Thoracic aorta (tissue), 2 donors: ENCODE measurements around the gene SLC14A1. TPM values are rescaled to one million over a fixed set of nuclear protein-coding genes. Genes with fewer than 3 reads are reported as not detected.

Source experiments
- ATAC-seq: fragments of 150-250 bp; one replicate; pipeline ENCODE4 v1.8.0; 2017; ENCODE audit warnings: low read depth; ENCODE audit not compliant: insufficient number of reproducible peaks, low FRiP score
- DNase-seq: peaks from one replicate; pipeline ENCODE4 v3.0.0-alpha.2; 2020; ENCODE audit warnings: low spot score
- H3K27ac ChIP-seq, 2 donors: fragments of 200-600 bp; sonication (generic); 1 replicate in 1 of 2; 2 replicates in 1 of 2; pipeline ENCODE4 v1.5.1; 2016; ENCODE audit warnings: mild to moderate bottlenecking in 2 of 2, moderate library complexity in 2 of 2
- H3K27me3 ChIP-seq: fragments of 200-600 bp; sonication (generic); replicated peaks from 2 replicates; pipeline ENCODE4 v1.6.0; 2016; ENCODE audit warnings: mild to moderate bottlenecking; ENCODE audit not compliant: insufficient read depth
- H3K36me3 ChIP-seq: fragments of 200-600 bp; sonication (generic); one replicate; pipeline ENCODE4 v1.5.1; 2016
- H3K4me1 ChIP-seq, 2 donors: fragments of 200-600 bp; sonication (generic); 1 replicate in 1 of 2; 2 replicates in 1 of 2; pipeline versions ENCODE4 v1.5.1 to v1.6.0; 2016; ENCODE audit warnings: low read depth in 2 of 2, mild to moderate bottlenecking in 1 of 2; ENCODE audit not compliant: control insufficient read depth in 1 of 2
- H3K4me3 ChIP-seq: fragments of 200-600 bp; sonication (generic); 2 replicates; pipeline ENCODE4 v1.5.1; 2016; ENCODE audit warnings: mild to moderate bottlenecking
- H3K9me3 ChIP-seq: fragments of 200-600 bp; sonication (generic); 2 replicates; pipeline ENCODE4 v1.5.1; 2016
- CTCF ChIP-seq: fragments of 200-600 bp; sonication (generic); IDR thresholded peaks from one replicate; pipeline ENCODE4 v1.5.1; 2019; ENCODE audit warnings: antibody characterized with exemption
- total RNA-seq, 2 donors: library from RNA; depleted of rRNA; stranded (reverse); fragments of >200 nt; gene quantifications; one replicate each; pipeline versions ENCODE4 v1.1.0 to v1.2.3, GENCODE V29; 2016

Gene SLC14A1
- 10 to 100 TPM; 76.3 to 86.2 TPM for total RNA-seq

DNA sequence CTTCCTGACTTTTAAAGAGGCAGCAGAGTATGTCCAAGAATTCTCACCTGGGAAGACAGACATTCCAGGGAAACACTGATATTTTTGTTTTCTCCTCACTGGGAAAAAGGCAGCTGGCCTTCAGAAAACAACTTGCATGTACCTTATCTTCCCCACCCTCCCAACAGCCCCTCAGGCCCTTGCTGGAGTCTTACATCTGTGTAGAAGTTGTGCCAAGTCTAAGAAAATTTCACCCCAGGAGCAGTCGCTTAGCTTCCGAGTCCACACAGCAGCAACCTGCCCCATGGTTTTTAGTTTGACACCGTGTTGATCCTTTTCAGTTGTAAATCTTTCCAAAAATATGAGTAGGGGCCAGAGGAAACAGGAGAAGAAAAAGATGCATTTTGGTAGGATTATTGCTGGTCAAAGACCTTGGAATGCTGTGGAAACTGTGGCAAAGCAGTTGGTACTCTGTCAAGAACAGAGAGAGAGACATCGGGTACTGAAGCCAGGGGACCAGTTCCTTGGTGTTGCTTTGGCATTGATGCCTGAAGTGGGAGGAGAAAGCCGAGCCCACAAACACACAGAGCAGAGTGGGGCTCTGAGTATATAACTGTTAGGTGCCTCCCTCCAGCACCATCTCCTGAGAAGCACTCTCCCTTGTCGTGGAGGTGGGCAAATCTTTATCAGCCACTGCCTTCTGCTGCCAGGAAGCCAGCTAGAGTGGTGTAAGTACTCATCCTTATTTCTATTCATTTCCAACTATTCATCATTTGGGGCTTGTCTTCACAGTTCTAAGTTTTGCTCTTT lies at the start of gene SLC14A1:
TSS of gene SLC14A1 (plus strand) at position 615 of the 789 bp plus-strand sequence. CDS start 6,140 bp downstream, outside the sequence.
- ATAC-seq (no peak), DNase-seq (no peak)
- no peak for TF ChIP-seq CTCF
- Histone ChIP-seq H3K9me3 (no peaks in the 10 kb centered on the region), H3K36me3 (no peaks in the 10 kb centered on the region), H3K4me3 (peak within 1 kb of the TSS; percentile 46), H3K4me1 (peaks cover 0 to 38% of the 10 kb centered on the region in 2 donors), H3K27ac (peak within 1 kb of the TSS; percentile 61 to 71), H3K27me3 (no peaks in the 10 kb centered on the region)

GRCh38 chr18:45677276-45677807 lies 46.6 kb upstream of the SLC14A1 start:
- TF ChIP-seq CTCF, result no peak
- no peak overlapping the region for H3K4me3 ChIP-seq
- no peak for DNase-seq
- no peak overlapping the region for H3K27ac ChIP-seq
- H3K9me3 ChIP-seq, result no peaks in the 10 kb centered on the region
- no peaks in the 10 kb centered on the region for H3K27me3 ChIP-seq
- no peaks in the 10 kb centered on the region for H3K36me3 ChIP-seq
- no peaks in the 10 kb centered on the region for H3K4me1 ChIP-seq
- no peak for ATAC-seq

GRCh38 chr18:45678441-45678840 lies 45.5 kb upstream of the SLC14A1 start:
- no peak for DNase-seq
- no peak for ATAC-seq
- no peaks in the 10 kb centered on the region for H3K27me3 ChIP-seq
- no peak overlapping the region for H3K4me3 ChIP-seq
- no peak for TF ChIP-seq CTCF
- H3K36me3 ChIP-seq, result no peaks in the 10 kb centered on the region
- no peaks in the 10 kb centered on the region for H3K4me1 ChIP-seq
- H3K9me3 ChIP-seq, result no peaks in the 10 kb centered on the region
- H3K27ac ChIP-seq, result no peak overlapping the region

- TF ChIP-seq CTCF, result no peak
- Histone ChIP-seq H3K4me1 (no peaks in the 10 kb centered on the region), H3K27ac (no peak overlapping the region), H3K9me3 (no peaks in the 10 kb centered on the region), H3K4me3 (no peak overlapping the region), H3K36me3 (no peaks in the 10 kb centered on the region), H3K27me3 (no peaks in the 10 kb centered on the region)
- DNase-seq (no peak), ATAC-seq (no peak)
These were observed 45.1 kb upstream of the SLC14A1 start for GRCh38 chr18:45678850-45679249.

DNA sequence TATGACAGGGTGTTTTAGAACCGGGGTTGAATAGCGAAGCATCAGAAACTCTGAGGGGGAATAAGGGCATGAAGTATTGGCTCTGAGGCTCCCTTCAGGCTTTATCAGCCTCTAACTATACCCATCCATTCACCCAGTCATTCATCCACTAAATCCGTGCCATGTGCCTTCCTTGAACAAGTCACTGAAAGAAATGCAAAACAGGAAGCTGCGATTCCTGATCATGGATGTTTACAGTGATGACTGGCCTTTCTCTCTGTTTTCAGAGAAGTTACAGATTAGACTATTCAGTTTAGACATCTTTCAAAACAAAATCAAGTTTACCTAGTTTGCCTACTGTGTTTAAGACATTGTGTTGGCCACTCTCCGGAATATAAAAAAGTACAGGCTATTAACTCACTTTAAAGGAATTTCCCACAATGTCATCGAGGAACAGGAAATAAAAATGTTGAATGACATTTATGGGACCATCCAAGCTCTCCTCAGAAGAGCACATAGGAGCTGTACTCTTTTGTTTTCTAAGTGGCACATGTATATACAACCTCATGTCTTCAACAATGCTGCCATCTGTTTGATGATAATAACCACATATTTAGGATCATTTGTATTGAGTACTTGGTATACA lies 43.8 kb upstream of the SLC14A1 start:
- Histone ChIP-seq H3K9me3 (no peaks in the 10 kb centered on the region), H3K27me3 (no peaks in the 10 kb centered on the region), H3K36me3 (no peaks in the 10 kb centered on the region), H3K4me1 (no peaks in the 10 kb centered on the region), H3K27ac (no peak overlapping the region), H3K4me3 (no peak overlapping the region)
- DNase-seq (no peak), ATAC-seq (no peak)
- TF ChIP-seq CTCF, result no peak
